Activated T-cell treated with anti-CD3 and anti-CD28 coated beads, Interleukin-2, amount 50 U/mL, for 1 hour (primary cell): Measurements from ENCODE around the gene HPGD.

Source experiments
- DNase-seq: peaks from one replicate; pipeline ENCODE4 v3.0.0-alpha.2; 2020

Gene HPGD

GRCh38 chr4:174522183-174523024, at the start of gene HPGD:
TSS of gene HPGD (minus strand) at chr4:174522488. CDS start at chr4:174522451, 37 bp downstream.
- peak; percentile 67 for DNase-seq

- no peak for DNase-seq
Measured at GRCh38 chr4:174564529-174564928, 42.2 kb upstream of the HPGD start.

GRCh38 chr4:174563399-174563798, 41.1 kb upstream of the HPGD start:
- DNase-seq: no peak

GRCh38 chr4:174561560-174561959, 39.3 kb upstream of the HPGD start:
- no peak for DNase-seq

GRCh38 chr4:174559894-174560293, 37.6 kb upstream of the HPGD start:
- DNase-seq: no peak

- DNase-seq: no peak
Measured at GRCh38 chr4:174555789-174556630, 33.7 kb upstream of the HPGD start.

- no peak for DNase-seq
Measured at GRCh38 chr4:174554231-174554728, 32.0 kb upstream of the HPGD start.

- DNase-seq: no peak
Measured at GRCh38 chr4:174553828-174554227, 31.5 kb upstream of the HPGD start.

- no peak for DNase-seq
Measured at GRCh38 chr4:174553031-174553430, 30.7 kb upstream of the HPGD start.

- no peak for DNase-seq
Measured at GRCh38 chr4:174550541-174550940, 28.3 kb upstream of the HPGD start.

GRCh38 chr4:174549721-174550120, 27.4 kb upstream of the HPGD start:
- no peak for DNase-seq

- no peak for DNase-seq
Measured at GRCh38 chr4:174545268-174545667, 23.0 kb upstream of the HPGD start.

- no peak for DNase-seq
Measured at GRCh38 chr4:174544496-174544895, 22.2 kb upstream of the HPGD start.

GRCh38 chr4:174540175-174540574, 17.9 kb upstream of the HPGD start:
- no peak for DNase-seq

GRCh38 chr4:174539571-174539970, 17.3 kb upstream of the HPGD start:
- DNase-seq: no peak

- DNase-seq: no peak
Measured at GRCh38 chr4:174538876-174539250, 16.6 kb upstream of the HPGD start.

GRCh38 chr4:174538123-174538875, 16.0 kb upstream of the HPGD start:
- DNase-seq: no peak

GRCh38 chr4:174537634-174538033, 15.3 kb upstream of the HPGD start:
- no peak for DNase-seq

- no peak for DNase-seq
Measured at GRCh38 chr4:174534461-174534860, 12.2 kb upstream of the HPGD start.

GRCh38 chr4:174532445-174532844, 10.2 kb upstream of the HPGD start:
- DNase-seq: no peak

GRCh38 chr4:174531486-174531885, 9.2 kb upstream of the HPGD start:
- no peak for DNase-seq

- no peak for DNase-seq
Measured at GRCh38 chr4:174528226-174528625, 5.9 kb upstream of the HPGD start.

GRCh38 chr4:174526731-174527130, 4.4 kb upstream of the HPGD start:
- DNase-seq: no peak
